ENCODE measurements around the gene MITF. TPM values are rescaled to one million over a fixed set of nuclear protein-coding genes. Genes with fewer than 3 reads are reported as not detected.

The MITF gene
- total RNA-seq, 1 experiment from 2014 or later = 1.9 TPM

- Histone ChIP-seq H3K79me2 (ENCODE audit: insufficient read depth, low read length) (no peaks in the 10 kb centered on the region), H4K20me1 (ENCODE audit: insufficient read depth) (no peaks in the 10 kb centered on the region), H2AFZ (ENCODE audit: low read depth, low read length, poor library complexity, severe bottlenecking) (no peak overlapping the region), H3K9ac (ENCODE audit: low read length) (no peak overlapping the region), H3K27me3 (ENCODE audit: insufficient read depth, low read length) (no peaks in the 10 kb centered on the region), H3K36me3 (ENCODE audit: control insufficient read depth in 1 of 2, insufficient read depth in 2 of 2, low read length in 2 of 2) (no peaks in the 10 kb centered on the region), H3K9me2 (ENCODE audit: insufficient read depth) (no peaks in the 10 kb centered on the region), H3K4me3 (replicated peaks in 1 of 2; ENCODE audit: low read depth in 1 of 2, low read length in 2 of 2) (no peak overlapping the region), H3K9me3 (ENCODE audit: control insufficient read depth in 1 of 2, insufficient read depth in 1 of 2, low read depth in 1 of 2, low read length in 2 of 2) (no peaks in the 10 kb centered on the region), H3K4me2 (ENCODE audit: low read length) (no peak overlapping the region), H3K27ac (ENCODE audit: low read depth, low read length) (no peak overlapping the region), H3K4me1 (ENCODE audit: control insufficient read depth in 1 of 2, insufficient read depth in 2 of 2, low read length in 2 of 2) (no peaks in the 10 kb centered on the region)
- ChIA-PET POLR2A (no interaction called here), CTCF (no interaction called here), RAD21 (ENCODE audit: low non-redundant PET in 1 of 2, low total read pairs in 2 of 2, uncharacterized antibody in 2 of 2, unreplicated experiment in 2 of 2) (no interaction called here)
- no peak for TF ChIP-seq SP1 (IDR thresholded peaks at IDR 0.05; ENCODE audit: low read depth)
- TF ChIP-seq, protein P1, sequence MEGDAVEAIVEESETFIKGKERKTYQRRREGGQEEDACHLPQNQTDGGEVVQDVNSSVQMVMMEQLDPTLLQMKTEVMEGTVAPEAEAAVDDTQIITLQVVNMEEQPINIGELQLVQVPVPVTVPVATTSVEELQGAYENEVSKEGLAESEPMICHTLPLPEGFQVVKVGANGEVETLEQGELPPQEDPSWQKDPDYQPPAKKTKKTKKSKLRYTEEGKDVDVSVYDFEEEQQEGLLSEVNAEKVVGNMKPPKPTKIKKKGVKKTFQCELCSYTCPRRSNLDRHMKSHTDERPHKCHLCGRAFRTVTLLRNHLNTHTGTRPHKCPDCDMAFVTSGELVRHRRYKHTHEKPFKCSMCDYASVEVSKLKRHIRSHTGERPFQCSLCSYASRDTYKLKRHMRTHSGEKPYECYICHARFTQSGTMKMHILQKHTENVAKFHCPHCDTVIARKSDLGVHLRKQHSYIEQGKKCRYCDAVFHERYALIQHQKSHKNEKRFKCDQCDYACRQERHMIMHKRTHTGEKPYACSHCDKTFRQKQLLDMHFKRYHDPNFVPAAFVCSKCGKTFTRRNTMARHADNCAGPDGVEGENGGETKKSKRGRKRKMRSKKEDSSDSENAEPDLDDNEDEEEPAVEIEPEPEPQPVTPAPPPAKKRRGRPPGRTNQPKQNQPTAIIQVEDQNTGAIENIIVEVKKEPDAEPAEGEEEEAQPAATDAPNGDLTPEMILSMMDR (IDR thresholded peaks at IDR 0.05 in 2 of 3, conservative IDR thresholded peaks at IDR 0.05 in 1 of 3; ENCODE audit: borderline replicate concordance in 1 of 3, insufficient read depth in 1 of 3, low read depth in 2 of 3, low read length in 2 of 3) = no peak
- no peak for TF ChIP-seq SRF (IDR thresholded peaks at IDR 0.05; ENCODE audit: low read depth)
- no peak for TF ChIP-seq EGR1 (IDR thresholded peaks at IDR 0.05; ENCODE audit: low read depth)
- no peak for TF ChIP-seq TCF7L2 (IDR thresholded peaks at IDR 0.05; ENCODE audit: borderline replicate concordance, extremely low read depth, insufficient read depth, insufficient read length)
- TF ChIP-seq RAD21 (IDR thresholded peaks at IDR 0.05; ENCODE audit: low read depth) = no peak
- TF ChIP-seq ZFX (IDR thresholded peaks at IDR 0.05) = no peak
- no peak for TF ChIP-seq CBX3 (IDR thresholded peaks at IDR 0.05; ENCODE audit: low read depth)
- no peak for TF ChIP-seq CEBPB (IDR thresholded peaks at IDR 0.05; ENCODE audit: low read depth)
- no peak for TF ChIP-seq POLR2A (IDR thresholded peaks at IDR 0.05; ENCODE audit: borderline replicate concordance, extremely low read depth, insufficient read depth, insufficient read length)
- no peak for TF ChIP-seq ELF1 (IDR thresholded peaks at IDR 0.05; ENCODE audit: borderline replicate concordance, low read depth)
- TF ChIP-seq REST (IDR thresholded peaks at IDR 0.05; ENCODE audit: low read depth) = no peak
- TF ChIP-seq YY1 (IDR thresholded peaks at IDR 0.05; ENCODE audit: extremely low read depth, insufficient replicate concordance, low read depth, low read length) = no peak
- TF ChIP-seq ZNF274 (IDR thresholded peaks at IDR 0.05; ENCODE audit: low read depth, low read length) = no peak
- TF ChIP-seq, protein P2, sequence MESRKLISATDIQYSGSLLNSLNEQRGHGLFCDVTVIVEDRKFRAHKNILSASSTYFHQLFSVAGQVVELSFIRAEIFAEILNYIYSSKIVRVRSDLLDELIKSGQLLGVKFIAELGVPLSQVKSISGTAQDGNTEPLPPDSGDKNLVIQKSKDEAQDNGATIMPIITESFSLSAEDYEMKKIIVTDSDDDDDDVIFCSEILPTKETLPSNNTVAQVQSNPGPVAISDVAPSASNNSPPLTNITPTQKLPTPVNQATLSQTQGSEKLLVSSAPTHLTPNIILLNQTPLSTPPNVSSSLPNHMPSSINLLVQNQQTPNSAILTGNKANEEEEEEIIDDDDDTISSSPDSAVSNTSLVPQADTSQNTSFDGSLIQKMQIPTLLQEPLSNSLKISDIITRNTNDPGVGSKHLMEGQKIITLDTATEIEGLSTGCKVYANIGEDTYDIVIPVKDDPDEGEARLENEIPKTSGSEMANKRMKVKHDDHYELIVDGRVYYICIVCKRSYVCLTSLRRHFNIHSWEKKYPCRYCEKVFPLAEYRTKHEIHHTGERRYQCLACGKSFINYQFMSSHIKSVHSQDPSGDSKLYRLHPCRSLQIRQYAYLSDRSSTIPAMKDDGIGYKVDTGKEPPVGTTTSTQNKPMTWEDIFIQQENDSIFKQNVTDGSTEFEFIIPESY (IDR thresholded peaks at IDR 0.05; ENCODE audit: extremely low read depth, insufficient replicate concordance, low read length) = no peak
- TF ChIP-seq POLR2AphosphoS5 (IDR thresholded peaks at IDR 0.05; ENCODE audit: low read depth, low read length) = no peak
- TF ChIP-seq SIN3A (IDR thresholded peaks at IDR 0.05; ENCODE audit: low read depth) = no peak
- no peak for TF ChIP-seq EZH2phosphoT487 (IDR thresholded peaks at IDR 0.05; ENCODE audit: borderline replicate concordance)
- TF ChIP-seq EZH2 (IDR thresholded peaks at IDR 0.05) = no peak
- no peak for TF ChIP-seq JUND (IDR thresholded peaks at IDR 0.05)
- DNase-seq (ENCODE audit: low read depth, low spot score) (no peak), ATAC-seq (no peak)
- no TSS peak for BruUV-seq (replicated peaks)
- intact Hi-C loops (cut with micrococcal nuclease) = no loop called here
Measured at GRCh38 chr3:69755795-69756194, 16.5 kb downstream of the MITF start.

All from HCT116 (cell line).